Mucosa of descending colon (tissue), 3 donors: ENCODE measurements around the gene SNTA1. TPM values are rescaled to one million over a fixed set of nuclear protein-coding genes. Genes with fewer than 3 reads are reported as not detected.
"Not testable (repeated sequence)": the region's sequence is repeated elsewhere in the genome, so short reads cannot be mapped to it uniquely, and the experiment has no call there.

Experiments used
- ATAC-seq: fragments of 200-7000 bp; cut with Tn5 transposase; one replicate; pipeline ENCODE4 v1.9.1; 2020; ENCODE audit warnings: mild to moderate bottlenecking, moderate library complexity
- DNase-seq, 3 donors: peaks; one replicate each; pipeline ENCODE4 v3.0.0-alpha.2; 2020
- H3K36me3 ChIP-seq: fragments of 200-600 bp; one replicate; pipeline ENCODE4 v1.8.0; 2021; ENCODE audit warnings: low read depth, mild to moderate bottlenecking
- H3K4me1 ChIP-seq: fragments of 200-600 bp; one replicate; pipeline ENCODE4 v1.8.0; 2021; ENCODE audit warnings: low read depth, mild to moderate bottlenecking
- H3K4me3 ChIP-seq: fragments of 200-600 bp; one replicate; pipeline ENCODE4 v1.8.0; 2021; ENCODE audit warnings: mild to moderate bottlenecking
- H3K9me3 ChIP-seq: fragments of 200-600 bp; one replicate; pipeline ENCODE4 v1.8.0; 2021; ENCODE audit warnings: mild to moderate bottlenecking
- intact Hi-C, 2 donors: fragments of 100-400 bp; cut with DNase I in 1 of 2; cut with micrococcal nuclease in 1 of 2; formaldehyde crosslinking; loops; one replicate each; pipeline versions ENCODE4 v1.11.0 to v1.11.1; 2022; cut with DNase I, micrococcal nuclease
- total RNA-seq, 3 donors: library from RNA; stranded (reverse); fragmentation: NEBNext Ultra II Directional in 2 of 3; extraction: Animal tissue kit (Norgen Biotek cat#: 25700) in 2 of 3; gene quantifications; one replicate each; pipeline versions ENCODE4 v1.2.1 to v1.2.4, GENCODE V29; 2021 to 2023
- TF ChIP-seq, protein P1 (sequence below): fragments of 200-600 bp; IDR thresholded peaks from one replicate; pipeline ENCODE4 v1.8.0; 2022; ENCODE audit warnings: antibody characterized with exemption, mild to moderate bottlenecking
- donor health status: DM: no; HTN: no; CAD: no; lungs with moderate emphysema.
- donor health status: DM: no; HTN: no; CAD: no.
- donor health status: DM: no; HTN: yes; CAD: no.

SNTA1 gene
- total RNA-seq, 3 donors from 2014 or later: 2.3 to 17.2 (median 5.0) TPM

DNA sequence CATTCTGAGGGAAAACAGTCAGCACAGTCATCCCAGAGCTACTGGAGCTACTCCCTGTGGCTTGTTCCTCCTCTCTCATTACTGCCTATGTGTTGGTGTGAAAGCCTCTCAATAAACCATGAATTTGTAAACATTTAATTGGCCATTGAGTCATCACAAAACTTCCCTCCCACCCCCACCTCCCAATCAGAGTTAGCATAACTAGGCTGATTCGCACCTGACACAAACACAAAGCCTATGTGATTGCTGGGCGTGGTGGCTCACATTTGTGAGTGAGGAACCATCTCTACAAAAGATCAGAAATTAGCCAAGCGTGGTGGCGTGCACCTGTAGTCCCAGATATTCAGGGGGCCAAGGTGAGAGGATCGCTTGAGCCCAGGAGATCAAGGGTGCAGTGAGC lies 17.1 kb upstream of the SNTA1 start:
- Histone ChIP-seq H3K4me3 (no peak overlapping the region), H3K36me3 (no peaks in the 10 kb centered on the region), H3K9me3 (no peaks in the 10 kb centered on the region), H3K4me1 (peaks cover 7% of the 10 kb centered on the region)
- intact Hi-C loops: loop anchor here (10.0 kb wide), 1 partner anchor 194 kb away; no protein-coding TSS in a partner anchor
- ATAC-seq (peak; percentile 84), DNase-seq (peak in 1 of 3 donors; percentile 61)
- TF ChIP-seq, protein P1, sequence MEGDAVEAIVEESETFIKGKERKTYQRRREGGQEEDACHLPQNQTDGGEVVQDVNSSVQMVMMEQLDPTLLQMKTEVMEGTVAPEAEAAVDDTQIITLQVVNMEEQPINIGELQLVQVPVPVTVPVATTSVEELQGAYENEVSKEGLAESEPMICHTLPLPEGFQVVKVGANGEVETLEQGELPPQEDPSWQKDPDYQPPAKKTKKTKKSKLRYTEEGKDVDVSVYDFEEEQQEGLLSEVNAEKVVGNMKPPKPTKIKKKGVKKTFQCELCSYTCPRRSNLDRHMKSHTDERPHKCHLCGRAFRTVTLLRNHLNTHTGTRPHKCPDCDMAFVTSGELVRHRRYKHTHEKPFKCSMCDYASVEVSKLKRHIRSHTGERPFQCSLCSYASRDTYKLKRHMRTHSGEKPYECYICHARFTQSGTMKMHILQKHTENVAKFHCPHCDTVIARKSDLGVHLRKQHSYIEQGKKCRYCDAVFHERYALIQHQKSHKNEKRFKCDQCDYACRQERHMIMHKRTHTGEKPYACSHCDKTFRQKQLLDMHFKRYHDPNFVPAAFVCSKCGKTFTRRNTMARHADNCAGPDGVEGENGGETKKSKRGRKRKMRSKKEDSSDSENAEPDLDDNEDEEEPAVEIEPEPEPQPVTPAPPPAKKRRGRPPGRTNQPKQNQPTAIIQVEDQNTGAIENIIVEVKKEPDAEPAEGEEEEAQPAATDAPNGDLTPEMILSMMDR: no peak

DNA sequence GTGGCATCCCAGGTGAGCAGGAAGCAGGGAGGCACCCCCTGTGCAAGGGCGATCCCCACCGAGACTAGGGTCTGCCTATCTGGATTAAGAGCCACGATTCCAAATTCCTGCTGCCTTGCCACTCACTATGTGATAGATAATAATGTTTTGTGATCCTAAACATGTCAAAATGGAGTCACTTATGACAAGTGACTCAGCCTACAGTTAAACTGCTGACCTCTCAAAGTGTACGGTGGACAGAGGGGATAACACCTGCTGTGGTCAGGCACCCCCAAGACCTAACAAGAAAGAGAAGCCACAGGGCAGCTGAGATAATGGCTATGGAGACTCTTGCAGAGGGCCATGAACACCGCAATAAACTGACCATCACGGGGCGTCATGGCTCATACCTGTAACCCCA lies 16.0 kb upstream of the SNTA1 start:
- intact Hi-C loops: no loop called here
- DNase-seq (no peak), ATAC-seq (no peak)
- Histone ChIP-seq H3K4me3 (no peak overlapping the region), H3K9me3 (no peaks in the 10 kb centered on the region), H3K36me3 (no peaks in the 10 kb centered on the region), H3K4me1 (peaks cover 7% of the 10 kb centered on the region)
- TF ChIP-seq, protein P1: no peak

DNA sequence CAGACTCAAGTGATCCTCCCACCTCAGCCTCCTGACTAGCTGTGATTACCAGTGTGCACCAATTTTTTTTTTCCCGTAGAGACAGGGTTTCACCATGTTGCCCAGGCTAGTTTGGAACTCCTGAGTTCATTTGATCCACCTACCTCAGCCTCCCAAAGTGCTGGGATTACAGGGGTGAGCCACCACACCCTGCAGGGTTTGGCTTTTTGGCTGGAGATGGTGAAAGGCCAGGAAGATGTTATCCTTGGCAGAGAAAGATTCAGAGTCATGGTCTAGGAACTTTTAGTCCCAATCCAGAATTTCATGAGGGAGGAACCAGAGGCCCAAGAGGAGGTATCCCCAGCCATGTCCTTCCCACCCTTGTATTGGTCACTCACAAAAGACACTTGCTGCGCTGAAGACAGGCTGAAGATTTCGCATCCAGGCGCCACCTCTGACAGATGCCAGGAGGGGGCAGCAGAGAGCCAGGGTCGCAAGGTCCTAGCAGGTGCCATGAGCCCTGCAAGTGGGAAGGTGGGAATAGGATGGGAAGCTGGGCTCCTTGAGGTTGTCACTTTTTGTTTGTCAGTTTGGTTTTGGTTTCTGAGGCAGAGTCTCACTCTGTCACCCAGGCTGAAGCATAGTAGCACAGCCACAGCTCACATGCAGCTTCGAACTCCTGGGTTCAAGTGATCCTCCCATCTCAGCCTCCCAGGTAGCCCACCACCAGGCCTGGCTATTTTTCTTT lies 13.5 kb upstream of the SNTA1 start:
- intact Hi-C loops: not testable (repeated sequence)

DNA sequence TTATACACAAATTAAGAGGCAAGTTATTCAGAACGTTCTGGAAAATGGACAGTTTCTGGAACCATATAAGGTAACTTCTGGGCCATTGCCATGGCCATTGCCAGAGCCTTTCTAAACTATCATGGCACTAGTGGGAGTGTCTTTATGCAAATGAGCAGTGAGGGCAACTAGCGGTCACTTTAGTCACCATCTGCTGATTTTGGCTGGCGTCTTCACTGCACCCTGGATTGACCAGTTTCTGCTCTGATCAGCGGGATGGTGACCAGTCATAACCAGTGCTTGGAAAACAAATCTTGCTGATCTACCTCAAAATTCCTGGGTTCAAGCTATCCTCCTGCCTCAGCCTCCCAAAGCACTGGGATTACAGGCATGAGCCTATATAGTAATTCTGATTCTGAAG lies 7.3 kb upstream of the SNTA1 start:
- no peak overlapping the region for H3K4me3 ChIP-seq

More for the DNA sequence above, 13.5 kb upstream of the SNTA1 start:
- TF ChIP-seq, protein P1: peak; percentile 92
- peak; percentile 94 for ATAC-seq
- not testable (repeated sequence) for H3K4me3 ChIP-seq, H3K36me3 ChIP-seq, H3K4me1 ChIP-seq, H3K9me3 ChIP-seq
- peak; percentile 81 to 91 (median 89) for DNase-seq

DNA sequence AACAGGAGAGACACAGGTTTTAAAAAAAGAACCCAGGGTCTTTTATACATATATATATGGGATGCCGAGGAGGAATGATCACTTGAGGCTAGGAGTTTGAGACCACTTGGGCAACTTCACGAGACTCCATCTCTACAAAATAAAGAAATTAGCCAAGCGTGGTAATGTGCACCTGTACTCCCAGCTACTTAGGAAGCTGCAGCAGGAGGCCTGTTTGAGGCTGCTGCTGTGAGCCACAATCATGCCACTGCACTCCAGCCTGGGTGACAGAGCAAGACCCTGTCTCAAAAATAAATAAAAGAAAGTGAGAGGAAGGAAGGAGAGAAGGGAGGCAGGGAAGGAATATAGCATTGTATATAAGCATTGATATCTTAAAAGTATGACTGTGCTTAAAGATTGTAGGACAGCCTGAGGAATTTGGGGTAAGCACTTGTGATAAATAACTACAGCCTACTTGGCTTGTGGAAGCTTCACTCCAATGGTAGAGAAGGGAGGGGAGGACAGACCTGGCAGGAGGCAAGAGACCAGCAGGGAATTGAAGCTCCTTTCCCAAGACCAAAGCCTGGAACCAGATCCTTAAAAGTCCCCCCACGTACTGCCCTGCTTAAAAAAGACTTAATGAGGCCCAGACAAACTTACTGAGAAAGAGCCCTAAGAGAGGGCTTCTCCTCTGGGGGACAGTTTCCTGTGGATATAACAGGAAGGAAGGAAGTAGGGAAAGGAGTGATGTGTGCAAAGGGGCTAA lies 2.5 kb upstream of the SNTA1 start:
- no peak for DNase-seq
- intact Hi-C loops: no loop called here
- ATAC-seq: no peak

More for the DNA sequence above, 7.3 kb upstream of the SNTA1 start:
- no peaks in the 10 kb centered on the region for H3K9me3 ChIP-seq
- DNase-seq (no peak), ATAC-seq (no peak)
- no peaks in the 10 kb centered on the region for H3K4me1 ChIP-seq
- intact Hi-C loops: no loop called here
- TF ChIP-seq, protein P1: no peak
- H3K36me3 ChIP-seq: no peaks in the 10 kb centered on the region

More for the DNA sequence above, 2.5 kb upstream of the SNTA1 start:
- Histone ChIP-seq H3K4me3 (no peak overlapping the region), H3K36me3 (no peaks in the 10 kb centered on the region), H3K9me3 (no peaks in the 10 kb centered on the region), H3K4me1 (peaks cover 3% of the 10 kb centered on the region)
- TF ChIP-seq, protein P1: no peak
